ENCODE data around the gene LYRM4. TPM values are rescaled to one million over a fixed set of nuclear protein-coding genes. Genes with fewer than 3 reads are reported as not detected.

The LYRM4 gene
- total RNA-seq, 1 experiment from 2014 or later, result 16.5 TPM

- Mint-ChIP-seq H3K4me3 (ENCODE audit: low read depth, unreplicated experiment) (peak overlapping the region; percentile 72), H3K9me3 (ENCODE audit: low read depth, unreplicated experiment) (no peaks in the 10 kb centered on the region), H3K4me1 (ENCODE audit: low read depth, unreplicated experiment) (peaks cover 14% of the 10 kb centered on the region), H3K36me3 (ENCODE audit: insufficient read depth, unreplicated experiment) (peaks cover 7% of the 10 kb centered on the region), H3K27me3 (ENCODE audit: unreplicated experiment) (no peaks in the 10 kb centered on the region), H3K27ac (ENCODE audit: unreplicated experiment) (no peak overlapping the region)
- TF ChIP-seq CTCF (IDR thresholded peaks at IDR 0.05; ENCODE audit: unreplicated experiment), result no peak
- no peak for DNase-seq
- BruUV-seq (replicated peaks), result no TSS peak
- intact Hi-C loops (cut with micrococcal nuclease; ENCODE audit: unreplicated experiment), result no loop called here
- CTCF ChIA-PET, result no interaction called here
Observed at GRCh38 chr6:5084360-5084780, 176.4 kb downstream of the LYRM4 start.

DNA sequence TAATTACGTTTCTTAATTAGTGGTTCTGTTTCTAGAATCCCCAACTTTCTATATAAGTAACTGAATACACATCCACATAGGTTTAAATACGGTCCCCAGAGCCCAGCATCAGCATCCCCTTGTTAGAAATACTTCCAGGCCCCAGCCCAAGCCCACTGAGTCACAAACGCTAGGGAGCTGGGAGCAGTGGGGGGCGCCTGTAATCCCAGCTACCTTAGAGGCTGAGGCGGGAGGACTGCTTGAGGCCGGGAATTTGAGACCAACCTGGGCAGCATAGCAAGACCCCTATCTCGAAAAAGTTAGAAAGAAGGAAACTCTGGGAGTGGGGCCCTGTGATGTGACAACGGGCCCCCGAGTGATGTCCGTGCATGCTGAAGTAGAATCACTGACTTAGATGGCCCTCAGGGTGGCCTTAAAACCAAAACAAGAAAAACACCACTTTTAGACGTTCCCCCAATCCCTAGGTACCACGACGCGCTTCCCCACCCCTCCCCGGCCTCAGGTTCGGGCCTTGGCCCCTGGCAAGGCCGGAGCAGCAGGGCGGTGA lies 176.9 kb downstream of the LYRM4 start:
- CTCF ChIA-PET, result no interaction called here
- no TSS peak for BruUV-seq (replicated peaks)
- no peak for DNase-seq
- no peak overlapping the region for H3K27ac Mint-ChIP-seq (ENCODE audit: unreplicated experiment)
- H3K36me3 Mint-ChIP-seq (ENCODE audit: insufficient read depth, unreplicated experiment), result peaks cover 7% of the 10 kb centered on the region
- H3K9me3 Mint-ChIP-seq (ENCODE audit: low read depth, unreplicated experiment), result no peaks in the 10 kb centered on the region
- intact Hi-C loops (cut with micrococcal nuclease; ENCODE audit: unreplicated experiment), result no loop called here
- peak overlapping the region; percentile 72 for H3K4me3 Mint-ChIP-seq (ENCODE audit: low read depth, unreplicated experiment)
- no peak for TF ChIP-seq CTCF (IDR thresholded peaks at IDR 0.05; ENCODE audit: unreplicated experiment)
- no peaks in the 10 kb centered on the region for H3K27me3 Mint-ChIP-seq (ENCODE audit: unreplicated experiment)
- peaks cover 14% of the 10 kb centered on the region for H3K4me1 Mint-ChIP-seq (ENCODE audit: low read depth, unreplicated experiment)

DNA sequence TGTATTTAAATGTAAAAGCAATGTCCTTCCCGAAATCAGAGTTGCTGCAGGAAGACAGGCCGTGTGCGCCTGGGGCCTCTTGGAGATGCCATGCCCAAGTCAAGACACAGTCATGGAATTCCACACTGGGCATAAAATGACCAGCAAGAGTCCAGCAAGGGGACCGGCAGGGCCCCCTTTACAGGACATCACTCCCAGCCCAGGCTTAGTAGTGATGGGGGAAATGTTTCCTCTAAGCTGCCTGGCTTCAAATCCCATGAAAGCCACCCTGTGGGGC lies 177.5 kb downstream of the LYRM4 start:
- no TSS peak for BruUV-seq (replicated peaks)
- Mint-ChIP-seq H3K9me3 (ENCODE audit: low read depth, unreplicated experiment) (no peaks in the 10 kb centered on the region), H3K27ac (ENCODE audit: unreplicated experiment) (no peak overlapping the region), H3K4me1 (ENCODE audit: low read depth, unreplicated experiment) (peaks cover 14% of the 10 kb centered on the region), H3K4me3 (ENCODE audit: low read depth, unreplicated experiment) (no peak overlapping the region), H3K36me3 (ENCODE audit: insufficient read depth, unreplicated experiment) (peaks cover 7% of the 10 kb centered on the region), H3K27me3 (ENCODE audit: unreplicated experiment) (no peaks in the 10 kb centered on the region)
- intact Hi-C loops (cut with micrococcal nuclease; ENCODE audit: unreplicated experiment), result no loop called here
- DNase-seq, result no peak
- CTCF ChIA-PET, result no interaction called here
- no peak for TF ChIP-seq CTCF (IDR thresholded peaks at IDR 0.05; ENCODE audit: unreplicated experiment)

DNA sequence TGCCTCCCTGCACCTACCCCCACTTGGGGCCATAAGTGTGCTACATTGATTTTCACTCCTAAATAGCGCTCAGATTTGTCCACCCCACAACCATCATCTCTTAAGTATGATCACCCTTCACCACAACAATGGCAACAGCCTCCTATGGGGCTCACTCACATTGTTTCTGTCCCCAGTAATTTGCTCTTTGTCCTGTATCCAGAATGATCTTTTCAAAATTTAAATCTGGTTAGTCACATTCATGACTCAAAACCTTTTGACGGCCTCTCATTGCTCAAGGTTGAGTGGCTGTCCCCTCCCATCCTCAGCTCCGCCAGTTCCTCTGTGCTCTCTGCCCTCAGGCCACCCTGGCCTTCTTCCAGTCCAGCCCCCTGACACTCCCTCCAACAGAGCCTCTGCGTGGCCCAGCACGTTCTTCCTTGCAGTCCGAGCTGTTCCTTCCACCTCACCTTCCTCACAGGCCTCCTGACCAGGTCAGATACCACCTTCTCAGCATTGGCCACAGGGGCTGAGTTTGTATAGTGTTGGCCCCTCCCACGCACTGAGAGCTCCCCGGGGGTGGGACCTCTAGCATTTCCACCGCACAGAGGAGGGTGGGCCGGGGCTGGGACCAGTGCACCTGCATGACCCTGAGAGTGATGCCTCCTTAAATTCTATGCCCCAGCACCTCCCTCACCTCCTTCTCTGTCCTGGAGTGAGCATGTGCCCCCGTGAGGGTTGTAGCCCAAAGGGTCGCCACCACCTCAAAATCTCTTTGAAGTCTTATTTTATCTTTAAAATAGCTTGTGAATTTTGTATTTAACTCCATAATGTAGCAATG lies 178.1 kb downstream of the LYRM4 start:
- peak; percentile 52 for DNase-seq
- TF ChIP-seq CTCF (IDR thresholded peaks at IDR 0.05; ENCODE audit: unreplicated experiment), result no peak
- Mint-ChIP-seq H3K4me3 (ENCODE audit: low read depth, unreplicated experiment) (peak overlapping the region; percentile 17), H3K9me3 (ENCODE audit: low read depth, unreplicated experiment) (no peaks in the 10 kb centered on the region), H3K4me1 (ENCODE audit: low read depth, unreplicated experiment) (peaks cover 14% of the 10 kb centered on the region), H3K27ac (ENCODE audit: unreplicated experiment) (no peak overlapping the region), H3K36me3 (ENCODE audit: insufficient read depth, unreplicated experiment) (peaks cover 7% of the 10 kb centered on the region), H3K27me3 (ENCODE audit: unreplicated experiment) (no peaks in the 10 kb centered on the region)
- intact Hi-C loops (cut with micrococcal nuclease; ENCODE audit: unreplicated experiment), result no loop called here
- CTCF ChIA-PET, result no interaction called here
- BruUV-seq (replicated peaks), result no TSS peak

All from Calu3 (cell line).